Omental fat pad (tissue), 4 donors: ENCODE measurements around the gene TEX14. TPM values are rescaled to one million over a fixed set of nuclear protein-coding genes. Genes with fewer than 3 reads are reported as not detected.

ENCODE experiments used
- ATAC-seq: fragments of 150-250 bp; one replicate; pipeline ENCODE4 v1.9.1; 2016; ENCODE audit warnings: mild to moderate bottlenecking, moderate library complexity; ENCODE audit not compliant: low FRiP score
- DNase-seq: peaks from one replicate; pipeline ENCODE4 v3.0.0-alpha.2; 2019; ENCODE audit warnings: low spot score
- total RNA-seq, 4 donors: library from RNA; depleted of rRNA; stranded (reverse); fragments of >200 nt; gene quantifications; one replicate each; pipeline ENCODE4 v1.1.0, GENCODE V29; 2016
- TF ChIP-seq, protein P1 (sequence below), 3 donors: fragments of 450-650 bp; IDR thresholded peaks; one replicate each; pipeline ENCODE4 v1.5.1; 2016 to 2017; ENCODE audit warnings: antibody characterized with exemption in 3 of 3, mild to moderate bottlenecking in 3 of 3, moderate library complexity in 2 of 3

The TEX14 gene
- total RNA-seq, 4 donors from 2014 or later = 0.19 to 1.3 (median 0.39) TPM

DNA sequence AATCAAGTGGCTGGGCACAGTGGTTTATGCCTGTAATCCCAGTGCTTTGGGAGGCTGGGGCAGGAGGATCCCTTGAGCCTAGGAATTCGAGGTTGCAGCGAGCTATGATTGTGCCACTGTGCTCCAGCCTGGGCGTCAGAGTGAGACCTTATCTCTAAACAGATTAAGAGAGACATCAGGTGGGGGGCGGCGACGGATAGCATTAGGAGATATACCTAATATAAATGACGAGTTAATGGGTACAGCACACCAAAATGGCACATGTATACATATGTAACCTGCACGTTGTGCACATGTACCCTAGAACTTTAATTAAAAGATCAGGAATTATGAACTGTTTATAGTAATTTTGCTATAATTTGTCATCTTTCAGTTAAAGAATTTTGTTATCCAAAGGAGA is 10.9 kb upstream of the TEX14 start:
- DNase-seq = no peak
- ATAC-seq = no peak
- TF ChIP-seq, protein P1, sequence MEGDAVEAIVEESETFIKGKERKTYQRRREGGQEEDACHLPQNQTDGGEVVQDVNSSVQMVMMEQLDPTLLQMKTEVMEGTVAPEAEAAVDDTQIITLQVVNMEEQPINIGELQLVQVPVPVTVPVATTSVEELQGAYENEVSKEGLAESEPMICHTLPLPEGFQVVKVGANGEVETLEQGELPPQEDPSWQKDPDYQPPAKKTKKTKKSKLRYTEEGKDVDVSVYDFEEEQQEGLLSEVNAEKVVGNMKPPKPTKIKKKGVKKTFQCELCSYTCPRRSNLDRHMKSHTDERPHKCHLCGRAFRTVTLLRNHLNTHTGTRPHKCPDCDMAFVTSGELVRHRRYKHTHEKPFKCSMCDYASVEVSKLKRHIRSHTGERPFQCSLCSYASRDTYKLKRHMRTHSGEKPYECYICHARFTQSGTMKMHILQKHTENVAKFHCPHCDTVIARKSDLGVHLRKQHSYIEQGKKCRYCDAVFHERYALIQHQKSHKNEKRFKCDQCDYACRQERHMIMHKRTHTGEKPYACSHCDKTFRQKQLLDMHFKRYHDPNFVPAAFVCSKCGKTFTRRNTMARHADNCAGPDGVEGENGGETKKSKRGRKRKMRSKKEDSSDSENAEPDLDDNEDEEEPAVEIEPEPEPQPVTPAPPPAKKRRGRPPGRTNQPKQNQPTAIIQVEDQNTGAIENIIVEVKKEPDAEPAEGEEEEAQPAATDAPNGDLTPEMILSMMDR (IDR thresholded peaks at IDR 0.05) = no peak

- ATAC-seq = no peak
- TF ChIP-seq, protein P1 (IDR thresholded peaks at IDR 0.05) = no peak
Observed at GRCh38 chr17:58702045-58702476, 10.2 kb upstream of the TEX14 start.

GRCh38 chr17:58699771-58700170 is 7.9 kb upstream of the TEX14 start:
- TF ChIP-seq, protein P1 (IDR thresholded peaks at IDR 0.05) = no peak
- no peak for ATAC-seq

More at GRCh38 chr17:58702045-58702476, 10.2 kb upstream of the TEX14 start:
- DNase-seq = no peak

DNA sequence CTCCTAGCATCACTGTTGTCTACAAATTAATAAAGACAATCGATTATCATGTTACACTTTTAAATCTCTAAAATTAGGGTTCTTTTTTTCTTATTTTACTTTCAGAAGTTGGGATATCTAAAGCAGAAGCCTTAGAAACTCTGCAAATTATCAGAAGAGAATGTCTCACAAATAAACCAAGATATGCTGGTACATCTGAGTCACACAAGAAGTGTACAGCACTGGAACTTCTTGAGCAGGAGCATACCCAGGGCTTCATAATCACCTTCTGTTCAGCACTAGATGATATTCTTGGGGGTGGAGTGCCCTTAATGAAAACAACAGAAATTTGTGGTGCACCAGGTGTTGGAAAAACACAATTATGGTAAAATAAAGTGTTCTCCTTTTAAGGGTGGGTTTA is 3.0 kb upstream of the TEX14 start:
- ATAC-seq (no peak), DNase-seq (no peak)
- TF ChIP-seq, protein P1 (IDR thresholded peaks at IDR 0.05) = no peak

More at GRCh38 chr17:58699771-58700170, 7.9 kb upstream of the TEX14 start:
- no peak for DNase-seq

GRCh38 chr17:58694302-58694701 is 2.5 kb upstream of the TEX14 start:
- TF ChIP-seq, protein P1 (IDR thresholded peaks at IDR 0.05) = no peak
- DNase-seq (no peak), ATAC-seq (no peak)

DNA sequence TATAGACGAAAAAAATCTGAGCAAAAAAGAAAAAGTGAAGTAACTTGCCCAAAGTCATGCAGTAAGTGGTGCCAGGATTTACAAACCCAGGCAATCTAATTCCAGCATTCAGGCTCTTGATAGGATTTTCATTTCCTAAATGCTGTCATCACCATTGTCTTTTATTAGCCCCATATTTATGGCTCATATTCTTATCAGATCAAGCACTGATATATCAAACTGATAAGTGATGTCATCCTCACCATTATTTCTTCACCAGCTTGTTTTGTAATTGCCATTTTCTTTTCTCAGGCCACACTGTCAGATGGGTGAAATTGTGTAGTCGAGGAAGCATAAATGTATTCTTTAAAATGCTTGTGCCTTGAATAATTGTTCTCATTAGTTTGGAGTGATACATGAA is 1.9 kb upstream of the TEX14 start:
- TF ChIP-seq, protein P1 (IDR thresholded peaks at IDR 0.05) = no peak
- DNase-seq (no peak), ATAC-seq (no peak)

DNA sequence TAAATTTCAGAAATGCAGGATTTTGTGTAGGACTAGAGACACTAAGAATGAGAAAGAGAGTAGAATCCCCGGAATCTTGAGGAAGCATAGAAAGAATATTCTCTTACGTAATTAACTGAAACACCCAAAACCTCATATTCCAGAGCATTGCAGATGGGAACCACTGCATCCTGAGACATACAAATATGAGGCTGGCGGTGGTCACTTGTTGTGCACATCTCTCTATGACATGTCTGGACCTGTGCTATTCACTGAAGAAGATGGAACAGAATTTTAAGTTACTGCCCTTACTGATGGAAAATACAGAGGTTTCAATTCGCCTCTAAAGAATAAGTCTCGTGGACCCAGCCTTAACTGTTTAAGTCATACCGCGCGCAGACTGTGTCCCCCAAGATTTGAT is 1.4 kb upstream of the TEX14 start:
- TF ChIP-seq, protein P1 (IDR thresholded peaks at IDR 0.05) = no peak
- ATAC-seq (no peak), DNase-seq (no peak)
